ENCODE data around the gene CLEC2D.
"Not testable (repeated sequence)": the region's sequence is repeated elsewhere in the genome, so short reads cannot be mapped to it uniquely, and the experiment has no call there.

CLEC2D gene

GRCh38 chr12:9651265-9651729, 18.2 kb upstream of the CLEC2D start:
- DNase-seq (ENCODE audit: low read depth in 3 of 3, low spot score in 1 of 3), result no peak

- DNase-seq (ENCODE audit: low read depth in 3 of 3, low spot score in 1 of 3), result no peak
Measured at GRCh38 chr12:9660046-9660445, 9.5 kb upstream of the CLEC2D start.

GRCh38 chr12:9661720-9662119, 7.8 kb upstream of the CLEC2D start:
- DNase-seq (ENCODE audit: low read depth in 3 of 3, low spot score in 1 of 3), result no peak

- no peak for DNase-seq (ENCODE audit: low read depth in 3 of 3, low spot score in 1 of 3)
Measured at GRCh38 chr12:9662488-9662887, 7.0 kb upstream of the CLEC2D start.

- no peak for DNase-seq (ENCODE audit: low read depth in 3 of 3, low spot score in 1 of 3)
Measured at GRCh38 chr12:9667403-9668160, 1.9 kb upstream of the CLEC2D start.

GRCh38 chr12:9668161-9669018, 1.1 kb upstream of the CLEC2D start:
- no peak for DNase-seq (ENCODE audit: low read depth in 3 of 3, low spot score in 1 of 3)

GRCh38 chr12:9669019-9669326, 540 bp upstream of the CLEC2D start:
- DNase-seq (ENCODE audit: low read depth in 3 of 3, low spot score in 1 of 3), result no peak

- not testable (repeated sequence) for DNase-seq (ENCODE audit: low read depth in 3 of 3, low spot score in 1 of 3)
Measured at GRCh38 chr12:9672340-9672739, 2.8 kb downstream of the CLEC2D start.

GRCh38 chr12:9673404-9674225, 4.1 kb downstream of the CLEC2D start:
- DNase-seq (ENCODE audit: low read depth in 3 of 3, low spot score in 1 of 3), result no peak

- no peak for DNase-seq (ENCODE audit: low read depth in 3 of 3, low spot score in 1 of 3)
Measured at GRCh38 chr12:9674226-9674590, 4.7 kb downstream of the CLEC2D start.

GRCh38 chr12:9682508-9682907, 13.0 kb downstream of the CLEC2D start:
- DNase-seq (ENCODE audit: low read depth in 3 of 3, low spot score in 1 of 3), result not testable (repeated sequence)

- not testable (repeated sequence) for DNase-seq (ENCODE audit: low read depth in 3 of 3, low spot score in 1 of 3)
Measured at GRCh38 chr12:9682949-9683348, 13.4 kb downstream of the CLEC2D start.

GRCh38 chr12:9685366-9685765, 15.9 kb downstream of the CLEC2D start:
- DNase-seq (ENCODE audit: low read depth in 3 of 3, low spot score in 1 of 3), result not testable (repeated sequence)

- DNase-seq (ENCODE audit: low read depth in 3 of 3, low spot score in 1 of 3), result no peak
Measured at GRCh38 chr12:9685915-9686314, 16.4 kb downstream of the CLEC2D start.

- no peak for DNase-seq (ENCODE audit: low read depth in 3 of 3, low spot score in 1 of 3)
Measured at GRCh38 chr12:9687228-9687627, 17.7 kb downstream of the CLEC2D start.

- no peak for DNase-seq (ENCODE audit: low read depth in 3 of 3, low spot score in 1 of 3)
Measured at GRCh38 chr12:9692909-9693308, 23.4 kb downstream of the CLEC2D start.

GRCh38 chr12:9694241-9694640, 24.7 kb downstream of the CLEC2D start:
- no peak for DNase-seq (ENCODE audit: low read depth in 3 of 3, low spot score in 1 of 3)

- not testable (repeated sequence) for DNase-seq (ENCODE audit: low read depth in 3 of 3, low spot score in 1 of 3)
Measured at GRCh38 chr12:9695150-9695549, 25.6 kb downstream of the CLEC2D start.

GRCh38 chr12:9695661-9696060, 26.1 kb downstream of the CLEC2D start:
- not testable (repeated sequence) for DNase-seq (ENCODE audit: low read depth in 3 of 3, low spot score in 1 of 3)

- no peak for DNase-seq (ENCODE audit: low read depth in 3 of 3, low spot score in 1 of 3)
Measured at GRCh38 chr12:9697619-9698018, 28.1 kb downstream of the CLEC2D start.

- DNase-seq (ENCODE audit: low read depth in 3 of 3, low spot score in 1 of 3), result no peak
Measured at GRCh38 chr12:9698681-9699080, 29.2 kb downstream of the CLEC2D start.

All from stimulated activated CD4-positive, alpha-beta T cell treated with anti-CD3 and anti-CD28 coated beads, TNF-alpha, amount 100 ng/mL, for 1 hour (primary cell).